Measurements from ENCODE around the gene ZDHHC11B.

The ZDHHC11B gene

DNA sequence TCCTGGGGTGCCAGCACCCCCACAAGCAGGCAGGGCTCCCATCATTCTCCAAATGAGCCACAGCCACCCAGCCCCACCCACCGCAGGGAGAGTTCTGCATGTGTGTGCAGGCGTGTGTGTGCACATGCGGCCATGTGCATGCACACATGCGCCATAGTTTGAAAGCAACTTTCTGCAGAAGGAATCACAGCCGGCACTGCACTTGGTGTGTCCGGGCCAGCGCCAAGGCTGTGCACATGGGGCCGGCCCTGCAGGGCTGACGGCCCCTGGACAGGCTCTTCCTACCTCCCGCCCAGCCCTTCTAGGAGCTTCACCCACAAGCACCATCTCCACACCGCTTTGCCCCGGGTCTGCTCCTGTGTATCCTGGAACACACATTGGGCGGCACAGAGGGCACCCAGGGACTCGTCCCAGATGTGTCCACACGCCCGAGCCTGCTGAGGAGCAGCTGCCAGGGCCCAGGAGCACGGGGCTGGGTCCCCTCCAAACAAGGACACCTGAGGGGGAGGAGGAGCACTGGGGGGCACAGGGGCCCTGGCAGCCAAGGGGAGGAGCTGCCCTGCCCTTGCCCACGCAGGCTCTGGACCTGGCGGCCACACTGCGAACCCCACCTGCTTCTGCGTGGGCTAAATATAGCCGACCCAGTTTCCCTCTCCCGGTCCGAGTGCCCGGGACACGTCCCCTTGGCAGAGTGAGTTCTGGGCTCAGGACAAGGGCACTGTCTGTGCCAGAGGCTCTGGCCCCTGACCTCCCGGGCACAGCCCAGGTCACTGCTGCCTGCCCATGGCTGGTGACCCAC is 110.5 kb downstream of the ZDHHC11B start:
- DNase-seq (ENCODE audit: low read depth, low spot score): no peak

DNA sequence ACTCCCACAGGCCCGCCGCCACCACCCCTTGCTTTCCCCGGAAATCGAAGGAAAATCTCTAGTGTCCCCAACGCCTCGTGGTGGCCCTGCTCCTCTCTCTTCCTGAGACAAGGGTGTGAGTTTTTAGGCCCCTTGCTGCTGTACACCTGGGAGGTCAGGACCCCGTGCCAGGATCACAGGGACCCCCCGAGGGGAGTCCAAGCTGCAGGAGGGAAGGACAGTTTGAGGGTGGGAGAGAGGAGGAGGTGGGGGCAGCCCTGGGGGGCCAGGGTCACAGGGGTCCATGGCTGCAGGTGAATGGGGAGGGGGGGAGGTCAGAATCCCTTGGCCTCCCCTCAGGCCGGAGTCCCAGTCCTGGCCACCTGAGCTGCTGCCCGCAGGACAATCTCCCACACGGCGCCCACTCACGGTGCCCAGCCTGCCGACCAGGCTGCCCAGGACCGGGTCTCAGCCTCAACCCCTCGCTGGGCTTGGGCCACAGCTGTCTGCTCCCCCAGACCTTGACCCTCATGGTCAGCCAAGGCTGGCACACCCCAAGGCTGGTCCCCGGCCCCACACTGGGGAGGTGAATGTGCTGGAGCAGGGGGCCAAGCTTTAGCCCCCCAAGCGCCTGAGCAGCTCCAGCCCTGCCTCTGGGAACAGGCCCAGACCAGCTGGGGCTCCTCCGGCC is 111.2 kb downstream of the ZDHHC11B start:
- no peak for DNase-seq (ENCODE audit: low read depth, low spot score)

DNA sequence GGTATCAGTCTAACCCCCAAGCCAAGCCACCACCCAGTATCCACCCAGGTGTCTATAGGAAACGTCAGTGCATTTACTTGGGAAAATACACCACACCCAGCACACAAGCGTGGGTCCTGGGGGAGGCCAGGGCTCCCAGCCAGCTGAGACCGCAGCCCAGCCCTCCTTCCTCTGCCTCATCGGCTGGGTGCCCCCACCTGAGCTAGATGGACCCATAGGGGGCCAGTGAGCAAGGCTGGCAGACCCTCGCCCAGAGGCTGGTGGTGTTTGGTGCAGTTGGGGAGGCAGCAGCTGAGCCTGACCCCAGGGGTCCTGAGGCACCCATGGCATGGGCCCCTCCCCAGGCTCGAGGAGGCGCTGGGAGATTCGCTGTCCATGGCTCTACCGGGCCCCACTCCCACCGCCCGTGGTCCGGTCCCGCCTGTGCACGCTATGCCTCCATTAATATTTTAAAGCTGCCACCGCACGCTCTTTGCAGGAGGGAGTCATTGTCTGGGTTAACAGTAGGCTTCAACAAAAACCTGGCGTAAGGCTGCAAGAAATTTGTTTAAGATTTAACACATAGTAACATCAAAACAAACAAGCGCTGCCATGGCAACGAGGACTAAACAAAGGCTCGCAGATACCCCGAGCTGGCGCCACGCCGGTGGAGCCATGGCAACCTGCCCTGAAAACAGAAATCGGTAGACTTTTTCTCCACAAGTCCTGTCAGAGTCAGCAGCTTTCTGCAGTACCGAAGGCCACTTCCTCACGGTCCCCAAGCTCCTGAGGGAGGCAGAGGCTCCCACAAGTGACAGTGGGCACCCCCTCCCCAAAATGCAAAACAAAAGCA is 112.0 kb downstream of the ZDHHC11B start:
- peak; percentile 55 for DNase-seq (ENCODE audit: low read depth, low spot score)

DNA sequence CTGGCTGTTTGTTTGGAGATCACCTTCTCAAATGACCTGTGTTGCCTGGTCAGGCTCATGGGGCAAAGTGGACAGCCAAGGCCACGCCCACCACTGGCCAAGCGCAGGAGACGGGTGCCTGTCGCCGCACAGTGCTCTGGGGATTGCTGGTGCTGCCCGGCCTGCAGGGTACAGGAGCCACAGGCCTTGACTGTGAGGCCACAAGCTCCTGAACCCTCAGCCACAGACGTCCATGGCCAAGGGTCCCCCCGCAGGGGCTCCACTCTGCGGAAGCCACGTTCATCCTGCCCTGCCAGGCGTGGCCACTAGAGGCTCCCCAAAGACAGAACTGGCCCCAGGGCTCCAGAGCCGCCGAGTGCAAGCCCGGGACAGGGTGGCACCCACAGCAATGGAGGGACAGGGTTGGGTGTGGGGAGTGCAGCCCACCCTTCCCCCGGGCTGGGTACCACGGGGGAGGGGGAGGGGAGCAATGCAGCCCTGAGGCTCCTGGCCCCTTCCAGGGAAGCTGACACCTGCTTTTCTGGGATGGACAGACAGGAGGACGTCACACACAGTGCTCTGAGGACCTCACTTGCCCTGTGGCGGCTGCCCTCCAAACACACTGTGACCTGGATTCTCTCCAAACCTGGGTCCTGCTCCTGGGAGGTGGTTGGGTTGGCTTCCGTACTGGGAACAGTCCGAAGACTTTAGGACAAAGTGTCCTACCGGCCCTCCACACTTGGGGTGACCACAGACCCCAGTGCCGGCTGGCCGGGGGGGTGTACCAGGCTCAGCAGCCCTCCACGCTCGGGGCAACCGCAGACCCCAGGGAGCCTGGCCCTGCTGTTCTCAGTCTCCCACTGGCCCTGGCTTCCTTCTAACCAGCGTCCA is 112.8 kb downstream of the ZDHHC11B start:
- no peak for DNase-seq (ENCODE audit: low read depth, low spot score)

DNA sequence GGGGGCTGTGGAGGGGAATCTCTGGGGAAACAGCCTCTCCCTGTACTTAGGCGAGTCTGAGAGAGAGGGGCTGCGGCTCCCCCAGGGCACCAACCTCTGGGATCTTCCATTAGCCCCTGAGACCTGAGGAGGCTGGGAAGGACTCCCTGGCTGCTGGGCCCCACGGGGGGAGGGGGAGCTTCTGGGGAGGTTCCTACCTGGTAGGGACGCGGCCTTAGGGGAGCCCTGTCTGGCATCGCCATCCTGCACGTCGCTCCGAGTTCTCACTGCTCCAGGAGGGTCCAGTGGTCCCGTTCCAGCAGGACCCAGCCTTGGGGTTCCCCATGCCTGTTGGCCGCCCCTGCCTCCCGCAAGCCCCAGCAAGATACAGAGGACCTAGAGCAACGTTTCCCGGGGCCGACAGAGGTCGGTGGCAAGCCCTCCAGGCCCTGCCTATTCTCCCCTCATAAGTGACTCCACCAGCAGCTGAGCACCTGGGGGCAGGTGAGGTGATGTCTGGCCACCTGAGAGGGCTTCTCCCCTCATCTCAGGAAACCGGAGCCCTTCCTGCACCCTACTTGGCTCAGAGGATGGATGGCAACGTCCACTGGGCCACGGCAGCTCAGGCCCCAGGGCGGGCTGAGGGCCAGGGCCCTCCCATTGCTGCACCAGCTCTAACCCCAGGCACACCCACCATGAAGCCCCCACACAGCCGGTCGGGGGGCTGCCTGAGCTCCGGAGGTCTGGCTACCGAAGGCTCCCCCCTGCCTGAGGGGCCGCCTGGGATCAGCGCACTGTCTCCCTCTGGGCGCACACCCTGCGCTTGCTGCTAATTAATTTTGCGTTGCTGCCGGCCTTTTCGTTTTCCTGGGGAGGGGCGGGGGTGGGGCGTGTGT is 113.9 kb downstream of the ZDHHC11B start:
- no peak for DNase-seq (ENCODE audit: low read depth, low spot score)

DNA sequence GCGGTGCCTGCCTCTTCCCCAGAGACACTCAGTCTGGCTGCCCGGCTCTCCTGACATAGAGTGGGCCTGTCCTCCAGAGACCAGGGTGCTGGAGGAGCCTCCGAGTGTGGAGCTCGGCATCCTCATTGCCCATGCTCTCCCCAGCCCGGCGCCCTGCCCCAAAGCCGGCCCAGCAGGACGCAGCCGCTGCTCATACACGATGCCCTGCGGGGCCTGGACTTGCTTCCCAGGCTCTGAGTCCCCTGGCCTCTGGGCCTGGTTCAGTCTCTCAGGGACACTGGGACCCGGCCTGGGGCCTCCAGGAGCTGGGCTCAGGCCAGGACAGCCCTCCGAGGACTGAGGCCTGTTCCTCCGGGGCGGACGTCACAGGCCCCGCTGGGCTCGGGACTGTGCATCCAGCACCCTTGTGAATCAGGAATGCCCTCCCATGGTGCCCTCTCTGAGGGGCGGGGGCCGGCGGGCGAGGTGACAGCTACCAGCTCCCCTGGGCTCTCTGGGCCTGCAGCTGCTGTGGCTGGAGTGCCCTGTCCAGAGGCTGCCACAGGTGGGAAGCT is 114.6 kb downstream of the ZDHHC11B start:
- DNase-seq (ENCODE audit: low read depth, low spot score): no peak

DNA sequence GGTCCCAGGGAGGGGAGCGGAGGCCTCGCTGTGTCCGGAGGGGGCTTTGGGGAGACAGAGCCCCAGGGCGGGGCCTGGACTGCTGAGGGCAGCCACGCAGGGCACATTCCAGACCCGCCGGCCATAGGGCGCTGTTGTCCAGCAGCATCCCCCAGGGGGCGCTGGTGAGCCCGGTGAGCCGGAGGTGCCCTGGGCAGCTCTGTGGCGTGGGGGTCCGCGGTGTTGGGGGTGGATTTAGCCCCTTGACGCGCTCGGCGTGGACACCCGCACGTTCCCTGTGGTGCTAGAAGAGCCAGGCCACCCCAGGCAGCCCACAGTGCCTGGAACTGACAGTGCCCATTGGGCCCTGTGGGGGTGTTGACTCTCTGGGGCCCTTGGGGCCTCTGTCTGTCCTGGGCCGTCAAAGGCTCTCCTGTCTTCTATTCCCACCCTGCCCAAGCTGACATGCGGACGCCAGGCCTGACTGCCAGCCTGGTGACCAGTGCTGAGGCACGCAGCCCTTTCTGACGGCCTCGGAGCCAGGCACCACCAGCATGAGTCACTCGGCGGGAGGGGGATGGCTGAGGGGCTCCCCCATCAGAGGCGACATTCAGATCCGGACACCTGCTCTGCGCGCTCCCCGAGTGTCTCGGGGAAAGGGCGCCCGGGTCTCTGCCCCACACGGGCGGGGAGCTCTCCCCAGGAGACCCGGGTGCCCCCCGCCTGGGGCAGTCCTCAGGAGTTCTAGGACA is 115.3 kb downstream of the ZDHHC11B start:
- no peak for DNase-seq (ENCODE audit: low read depth, low spot score)

DNA sequence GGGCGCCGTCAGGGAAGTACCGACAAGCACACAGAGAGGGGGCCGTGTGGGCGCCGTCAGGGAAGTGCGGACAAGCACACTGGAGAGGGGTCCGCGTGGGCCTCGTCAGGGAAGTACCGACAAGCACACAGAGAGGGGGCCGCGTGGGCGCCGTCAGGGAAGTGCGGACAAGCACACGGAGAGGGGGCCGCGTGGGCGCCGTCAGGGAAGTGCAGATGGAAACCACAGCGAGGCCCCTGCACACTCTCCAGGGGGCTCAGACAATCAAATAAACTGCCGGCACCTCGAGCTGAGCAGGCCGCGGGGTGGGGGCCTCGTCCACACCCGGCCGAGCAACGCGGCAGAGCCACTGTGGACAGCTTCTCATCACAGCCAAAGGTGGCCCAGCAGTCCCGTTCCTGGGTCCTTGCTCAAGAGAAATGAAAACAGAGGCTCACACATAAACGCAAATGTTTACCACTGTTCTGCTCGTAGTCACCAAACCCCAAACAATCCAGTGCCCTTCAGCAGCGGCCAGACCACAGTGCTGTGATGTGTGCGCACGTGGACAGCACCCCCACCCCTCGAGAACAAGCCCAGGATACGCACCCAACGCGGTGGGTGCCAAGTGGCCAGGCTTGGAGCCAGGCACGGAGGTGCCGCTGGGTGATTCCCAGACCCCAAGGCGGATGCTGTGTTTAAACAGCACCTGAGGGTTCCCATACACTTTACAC is 116.1 kb downstream of the ZDHHC11B start:
- DNase-seq (ENCODE audit: low read depth, low spot score): no peak

DNA sequence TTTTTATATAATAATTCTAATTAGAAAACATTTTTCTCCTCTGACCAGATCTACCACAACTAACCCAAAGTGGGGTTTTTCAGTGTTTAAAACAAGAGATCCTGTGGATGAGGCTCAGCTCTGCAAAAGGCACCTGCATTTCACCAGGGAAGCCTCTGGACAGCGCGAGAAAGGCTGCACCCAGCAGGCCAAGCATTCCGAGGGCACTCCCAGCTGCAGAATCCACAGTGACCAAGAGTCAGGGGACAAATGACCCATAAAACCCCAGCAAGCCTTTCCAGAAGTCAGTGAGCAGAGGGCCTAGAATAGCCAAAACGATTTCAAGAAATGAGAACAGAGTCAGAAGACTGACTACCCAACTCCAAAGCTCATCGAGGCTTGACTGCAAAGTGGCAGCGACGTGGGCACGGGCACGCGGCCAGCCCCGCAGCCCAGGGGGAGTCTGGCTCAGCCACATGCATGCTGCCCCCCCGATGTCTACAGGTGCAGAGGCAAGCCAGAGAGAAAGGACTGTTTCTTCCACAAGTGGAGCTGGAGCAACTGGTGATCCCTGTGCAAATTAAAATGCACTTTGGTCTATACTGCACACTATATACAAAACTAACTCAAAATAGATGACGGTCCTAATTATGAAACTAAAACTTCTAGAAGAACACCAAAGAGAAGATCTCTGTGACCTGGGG is 117.6 kb downstream of the ZDHHC11B start:
- DNase-seq (ENCODE audit: low read depth, low spot score): no peak

DNA sequence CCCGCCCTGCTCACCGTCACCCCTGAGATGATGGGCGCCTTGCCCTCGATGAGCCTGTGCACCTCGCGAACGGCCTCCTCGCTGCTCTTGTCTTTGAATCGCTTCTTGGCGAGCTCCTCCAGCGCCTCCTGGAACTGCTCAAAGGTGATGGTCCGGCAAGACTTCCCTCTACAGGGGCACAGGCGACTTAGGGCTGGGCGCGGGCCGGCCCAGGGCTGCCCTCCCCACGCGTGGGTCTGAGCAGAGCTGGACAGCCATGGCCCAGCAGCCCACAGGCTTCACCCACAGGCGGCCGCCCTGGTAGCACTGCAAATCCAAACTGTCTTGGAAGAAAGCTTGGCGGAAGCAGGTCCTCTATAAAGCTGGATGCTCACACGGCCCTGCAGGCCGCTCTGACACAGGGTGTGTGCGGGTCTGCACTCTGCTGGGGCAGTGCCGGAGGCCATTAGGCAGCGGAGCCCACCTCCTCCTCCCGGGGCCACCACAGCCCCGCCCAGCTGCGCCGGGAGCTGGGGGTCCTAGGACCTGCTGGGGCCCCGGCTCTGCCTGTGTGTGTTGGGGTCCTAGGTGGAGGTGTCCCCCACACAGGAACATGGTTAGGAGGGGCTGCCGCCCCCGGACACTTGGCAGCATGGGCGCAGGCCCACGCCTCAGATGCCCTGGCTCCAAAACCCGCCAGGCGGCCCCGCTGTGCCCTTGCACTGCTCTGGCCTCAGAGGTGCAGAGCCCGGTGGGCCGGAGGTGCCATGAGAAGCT is 118.4 kb downstream of the ZDHHC11B start:
- no peak for DNase-seq (ENCODE audit: low read depth, low spot score)

DNA sequence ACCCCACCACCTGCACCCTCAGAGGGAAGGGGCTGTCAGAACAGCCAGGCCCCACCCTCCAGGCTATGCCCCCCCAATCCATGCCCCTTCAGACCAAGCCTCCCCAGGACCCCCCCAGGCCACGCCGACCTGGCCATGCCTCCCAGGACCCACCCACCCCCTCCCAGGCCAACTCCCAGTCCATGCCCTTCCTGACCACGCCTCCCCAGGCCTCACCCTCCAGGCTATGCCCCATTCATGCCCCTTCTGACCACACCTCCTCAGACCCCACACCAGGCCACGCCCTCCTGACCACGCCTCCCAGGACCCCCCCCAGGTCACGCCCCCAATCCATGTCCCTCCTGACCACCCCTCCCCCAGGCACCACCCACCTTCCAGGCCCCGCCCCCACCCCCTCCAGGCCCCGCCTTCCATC is 119.0 kb downstream of the ZDHHC11B start:
- DNase-seq (ENCODE audit: low read depth, low spot score): no peak

DNA sequence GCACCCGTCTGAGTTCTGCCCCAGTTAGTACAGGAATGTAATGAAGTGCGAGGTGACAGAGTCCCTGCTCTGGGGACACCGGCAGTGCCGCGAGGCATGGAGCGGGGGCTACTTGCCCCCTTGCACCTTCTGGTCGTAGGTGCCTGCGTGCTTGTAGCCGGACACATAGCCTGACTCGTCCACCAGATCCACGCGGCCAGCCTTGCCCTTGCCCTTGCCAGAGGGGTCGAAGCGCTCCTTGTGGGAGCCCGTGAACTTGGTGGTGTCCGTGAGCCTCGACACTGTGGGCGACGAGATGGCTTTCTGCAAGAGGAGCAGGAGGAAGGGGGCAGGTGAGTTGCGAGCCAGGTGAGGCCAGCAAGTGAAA is 119.6 kb downstream of the ZDHHC11B start:
- DNase-seq (ENCODE audit: low read depth, low spot score): no peak

DNA sequence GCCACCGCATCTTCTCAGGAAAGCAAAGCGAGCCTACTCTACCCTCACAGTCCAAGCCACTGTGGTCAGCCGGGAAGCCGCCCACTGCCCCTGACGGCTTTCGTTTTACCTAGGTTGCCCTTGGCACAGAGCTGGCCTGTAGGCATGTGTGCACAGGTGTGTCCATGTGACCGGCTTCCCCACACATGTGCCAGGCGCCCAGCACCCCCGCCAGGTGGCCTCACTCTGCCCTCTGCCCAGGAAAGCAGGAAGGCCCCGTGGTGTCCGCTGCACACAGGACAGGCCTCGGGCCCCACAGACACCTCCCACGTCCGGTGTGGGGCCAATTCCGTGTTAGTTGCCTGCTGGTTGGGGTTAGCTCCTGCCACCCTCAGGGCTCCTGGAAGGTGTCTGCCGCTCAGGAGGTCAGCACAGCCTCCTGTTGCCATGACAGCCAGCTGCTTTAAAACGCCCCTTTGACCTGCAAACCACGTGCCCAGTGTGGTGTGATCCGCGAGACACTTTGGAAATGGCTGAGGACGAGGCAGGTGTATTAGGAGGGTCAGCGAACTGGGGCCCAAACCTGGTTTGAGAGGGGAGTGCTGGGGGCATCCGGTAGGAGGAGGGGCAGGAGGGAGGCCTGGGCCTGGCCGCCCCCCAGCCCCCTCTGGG is 120.1 kb downstream of the ZDHHC11B start:
- no peak for DNase-seq (ENCODE audit: low read depth, low spot score)

DNA sequence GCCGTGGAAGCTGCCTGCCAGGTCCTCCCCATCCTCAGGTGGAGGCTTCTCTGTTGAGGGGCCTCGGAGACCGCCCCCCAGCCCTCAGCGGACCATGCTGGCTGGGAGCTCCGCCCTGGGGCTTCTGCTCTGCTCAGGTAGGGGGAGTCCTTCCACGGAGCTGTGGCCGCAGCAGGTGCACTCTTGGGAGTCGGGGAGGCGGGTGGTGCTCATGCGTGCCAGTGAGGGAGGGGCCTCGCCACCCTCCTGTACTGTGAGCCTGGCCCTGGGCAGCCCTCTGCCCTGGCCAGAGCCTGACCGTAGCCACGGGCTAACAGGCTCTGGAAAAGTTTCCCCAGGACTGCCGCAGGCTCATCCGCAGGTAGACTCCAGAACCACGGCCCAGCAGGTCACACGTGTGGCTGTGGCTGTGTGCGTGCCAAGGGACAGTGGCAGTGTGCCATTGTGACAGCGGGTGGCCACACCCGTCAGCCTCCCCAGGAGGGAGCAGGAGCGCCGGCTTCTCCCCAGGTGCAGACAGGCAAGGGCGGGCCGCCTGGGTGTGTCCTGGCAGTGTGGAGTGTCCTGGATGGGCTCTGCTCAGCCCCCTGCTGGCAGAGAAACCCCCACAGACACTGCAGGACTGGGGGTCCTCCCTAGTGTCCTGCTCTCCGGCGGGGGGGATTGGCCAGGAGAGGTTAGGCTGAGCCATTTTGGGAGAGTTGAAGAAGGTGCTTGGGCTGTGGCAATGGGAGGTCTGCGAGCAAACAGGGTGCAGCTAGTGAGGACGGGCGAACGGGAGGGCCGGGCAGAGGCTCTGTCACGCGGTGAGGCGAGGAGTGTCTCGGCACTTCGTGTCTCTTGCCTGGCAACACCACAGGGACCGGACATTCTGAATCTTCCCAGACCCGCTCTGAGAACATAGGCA is 120.8 kb downstream of the ZDHHC11B start:
- DNase-seq (ENCODE audit: low read depth, low spot score): no peak

DNA sequence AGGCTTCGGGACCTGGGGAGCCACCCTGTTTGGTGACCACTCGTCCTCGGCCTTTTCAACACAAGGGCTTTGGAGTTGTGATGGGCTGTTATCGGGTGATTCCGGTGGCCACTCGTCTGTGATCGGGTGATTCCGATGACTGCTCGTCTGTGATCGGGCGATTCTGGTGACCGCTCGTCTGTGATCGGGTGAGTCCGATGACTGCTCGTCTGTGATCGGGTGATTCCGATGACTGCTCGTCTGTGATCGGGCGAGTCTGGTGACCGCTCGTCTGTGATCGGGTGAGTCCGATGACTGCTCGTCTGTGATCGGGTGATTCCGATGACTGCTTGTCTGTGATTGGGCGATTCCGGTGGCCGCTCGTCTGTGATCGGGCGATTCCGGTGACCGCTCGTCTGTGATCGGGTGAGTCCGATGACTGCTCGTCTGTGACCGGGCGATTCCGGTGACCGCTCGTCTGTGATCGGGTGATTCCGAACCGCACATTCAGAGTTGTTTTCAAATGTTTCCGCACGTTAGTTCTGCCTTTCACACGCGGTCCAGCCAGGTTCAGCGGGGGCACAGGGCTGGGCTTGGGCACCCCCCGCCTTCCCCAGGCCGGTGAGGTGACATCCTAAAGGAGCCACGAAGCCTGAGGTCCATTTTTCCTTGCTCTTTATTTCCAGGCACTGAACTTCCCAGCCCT is 121.6 kb downstream of the ZDHHC11B start:
- DNase-seq (ENCODE audit: low read depth, low spot score): no peak

All from smooth muscle cell of the brain vasculature (primary cell).